NOMO-1 treated with dmso at 0.1 percent for 144 hours (cell line): ENCODE measurements around the gene ERGIC3.

Experiments
- DNase-seq: peaks from one replicate; lab custom pipeline; 2025; ENCODE audit not compliant: unreplicated experiment; lab: John Stamatoyannopoulos, UW

ERGIC3 gene

GRCh38 chr20:35560541-35560940, 18.7 kb downstream of the ERGIC3 start:
- DNase-seq: no peak

GRCh38 chr20:35561268-35561667, 19.4 kb downstream of the ERGIC3 start:
- no peak for DNase-seq

- DNase-seq: no peak
Observed at GRCh38 chr20:35561671-35562070, 19.8 kb downstream of the ERGIC3 start.

- no peak for DNase-seq
Observed at GRCh38 chr20:35562541-35563110, 20.7 kb downstream of the ERGIC3 start.

GRCh38 chr20:35563834-35564233, 22.0 kb downstream of the ERGIC3 start:
- no peak for DNase-seq

- no peak for DNase-seq
Observed at GRCh38 chr20:35564905-35565304, 23.0 kb downstream of the ERGIC3 start.

- no peak for DNase-seq
Observed at GRCh38 chr20:35568645-35569044, 26.8 kb downstream of the ERGIC3 start.

GRCh38 chr20:35571555-35571954, 29.7 kb downstream of the ERGIC3 start:
- DNase-seq: no peak

- DNase-seq: no peak
Observed at GRCh38 chr20:35572838-35573237, 31.0 kb downstream of the ERGIC3 start.

GRCh38 chr20:35575958-35576357, 34.1 kb downstream of the ERGIC3 start:
- no peak for DNase-seq

- no peak for DNase-seq
Observed at GRCh38 chr20:35576816-35577215, 34.9 kb downstream of the ERGIC3 start.

- no peak for DNase-seq
Observed at GRCh38 chr20:35578469-35578868, 36.6 kb downstream of the ERGIC3 start.

- DNase-seq: no peak
Observed at GRCh38 chr20:35579196-35579595, 37.3 kb downstream of the ERGIC3 start.

GRCh38 chr20:35582131-35582530, 40.3 kb downstream of the ERGIC3 start:
- no peak for DNase-seq

GRCh38 chr20:35582741-35583404, 41.0 kb downstream of the ERGIC3 start:
- DNase-seq: no peak

GRCh38 chr20:35583636-35584560, 42.0 kb downstream of the ERGIC3 start:
- no peak for DNase-seq

GRCh38 chr20:35586751-35587425, 45.0 kb downstream of the ERGIC3 start:
- DNase-seq: no peak

- no peak for DNase-seq
Observed at GRCh38 chr20:35587436-35587835, 45.6 kb downstream of the ERGIC3 start.

GRCh38 chr20:35588397-35588796, 46.5 kb downstream of the ERGIC3 start:
- DNase-seq: no peak

- DNase-seq: no peak
Observed at GRCh38 chr20:35592339-35592974, 50.6 kb downstream of the ERGIC3 start.

GRCh38 chr20:35595456-35595855, 53.6 kb downstream of the ERGIC3 start:
- DNase-seq: no peak
